SK-N-MC (cell line): ENCODE data around the gene ACOX3.

Source experiments
- DNase-seq: peaks from one replicate; pipeline ENCODE4 v3.0.0-alpha.2; 2011; ENCODE audit warnings: low read depth, low spot score
- H3K27ac ChIP-seq: fragments of 200-600 bp; sonication (generic); 2 replicates; pipeline ENCODE4 v1.5.1; 2016; ENCODE audit warnings: mixed run types
- H3K36me3 ChIP-seq: fragments of 200-600 bp; sonication (generic); 2 replicates; pipeline ENCODE4 v1.6.1; 2017; ENCODE audit warnings: antibody characterized with exemption, low read length, mixed read lengths; ENCODE audit not compliant: insufficient read depth
- H3K4me3 ChIP-seq: fragments of 200-600 bp; sonication (generic); 2 replicates; pipeline ENCODE4 v1.5.1; 2016
- H3K9ac ChIP-seq: fragments of 200-600 bp; sonication (generic); 2 replicates; pipeline ENCODE4 v1.8.0; 2017; ENCODE audit warnings: mixed run types, mixed read lengths; ENCODE audit not compliant: insufficient read length
- H3K9me3 ChIP-seq: fragments of 200-600 bp; sonication (generic); 2 replicates; pipeline ENCODE4 v1.6.1; 2017; ENCODE audit warnings: low read depth, mild to moderate bottlenecking, antibody characterized with exemption, low read length, moderate library complexity, mixed read lengths
- EZH2 ChIP-seq: fragments of 200-600 bp; sonication (generic); IDR thresholded peaks from one replicate; pipeline ENCODE4 v1.6.1; 2017; ENCODE audit warnings: antibody characterized with exemption
- FOXP2 ChIP-seq: optimal IDR thresholded peaks from 2 replicates; pipeline ENCODE3; 2011; ENCODE audit warnings: mild to moderate bottlenecking, moderate library complexity; ENCODE audit not compliant: insufficient read depth; ENCODE audit errors: extremely low read length, control extremely low read depth
- POLR2AphosphoS5 ChIP-seq: IDR thresholded peaks from 2 replicates; pipeline ENCODE4 v1.6.1; 2012; ENCODE audit warnings: mild to moderate bottlenecking, low read depth, low read length, borderline replicate concordance

The ACOX3 gene

GRCh38 chr4:8320386-8320750 lies 120.2 kb downstream of the ACOX3 start:
- Histone ChIP-seq H3K9me3 (no peaks in the 10 kb centered on the region), H3K9ac (no peak overlapping the region), H3K36me3 (no peaks in the 10 kb centered on the region), H3K4me3 (no peak overlapping the region), H3K27ac (no peak overlapping the region)
- DNase-seq: no peak
- TF ChIP-seq POLR2AphosphoS5 (no peak), FOXP2 (no peak), EZH2 (no peak)

GRCh38 chr4:8319731-8320385 lies 120.7 kb downstream of the ACOX3 start:
- no peaks in the 10 kb centered on the region for H3K9me3 ChIP-seq
- H3K27ac ChIP-seq: no peak overlapping the region
- H3K9ac ChIP-seq: no peak overlapping the region
- H3K36me3 ChIP-seq: no peaks in the 10 kb centered on the region
- no peak for TF ChIP-seq FOXP2
- no peak for TF ChIP-seq POLR2AphosphoS5
- TF ChIP-seq EZH2: no peak
- H3K4me3 ChIP-seq: no peak overlapping the region
- DNase-seq: no peak

- TF ChIP-seq FOXP2 (no peak), POLR2AphosphoS5 (no peak), EZH2 (no peak)
- no peak for DNase-seq
- Histone ChIP-seq H3K4me3 (no peak overlapping the region), H3K9me3 (no peaks in the 10 kb centered on the region), H3K9ac (no peak overlapping the region), H3K36me3 (no peaks in the 10 kb centered on the region), H3K27ac (no peak overlapping the region)
Observed at GRCh38 chr4:8319061-8319460, 121.5 kb downstream of the ACOX3 start.

- H3K27ac ChIP-seq: no peak overlapping the region
- H3K36me3 ChIP-seq: no peaks in the 10 kb centered on the region
- DNase-seq: no peak
- no peak overlapping the region for H3K9ac ChIP-seq
- TF ChIP-seq EZH2: no peak
- TF ChIP-seq POLR2AphosphoS5: no peak
- TF ChIP-seq FOXP2: no peak
- H3K4me3 ChIP-seq: no peak overlapping the region
- no peaks in the 10 kb centered on the region for H3K9me3 ChIP-seq
Observed at GRCh38 chr4:8318509-8318908, 122.0 kb downstream of the ACOX3 start.

GRCh38 chr4:8317474-8317873 lies 123.0 kb downstream of the ACOX3 start:
- Histone ChIP-seq H3K9me3 (no peaks in the 10 kb centered on the region), H3K4me3 (no peak overlapping the region), H3K9ac (no peak overlapping the region), H3K27ac (no peak overlapping the region), H3K36me3 (no peaks in the 10 kb centered on the region)
- DNase-seq: no peak
- no peak for TF ChIP-seq EZH2
- TF ChIP-seq FOXP2: no peak
- TF ChIP-seq POLR2AphosphoS5: no peak

- H3K36me3 ChIP-seq: no peaks in the 10 kb centered on the region
- TF ChIP-seq FOXP2 (no peak), EZH2 (no peak), POLR2AphosphoS5 (no peak)
- H3K27ac ChIP-seq: no peak overlapping the region
- no peaks in the 10 kb centered on the region for H3K9me3 ChIP-seq
- no peak for DNase-seq
- H3K4me3 ChIP-seq: no peak overlapping the region
- H3K9ac ChIP-seq: no peak overlapping the region
Observed at GRCh38 chr4:8316911-8317351, 123.6 kb downstream of the ACOX3 start.
